ENCODE results near the gene SUMO3.

The SUMO3 gene

GRCh38 chr21:44761011-44761729 is 56.7 kb downstream of the SUMO3 start:
- DNase-seq (ENCODE audit: low read depth in 2 of 2), result no peak

DNA sequence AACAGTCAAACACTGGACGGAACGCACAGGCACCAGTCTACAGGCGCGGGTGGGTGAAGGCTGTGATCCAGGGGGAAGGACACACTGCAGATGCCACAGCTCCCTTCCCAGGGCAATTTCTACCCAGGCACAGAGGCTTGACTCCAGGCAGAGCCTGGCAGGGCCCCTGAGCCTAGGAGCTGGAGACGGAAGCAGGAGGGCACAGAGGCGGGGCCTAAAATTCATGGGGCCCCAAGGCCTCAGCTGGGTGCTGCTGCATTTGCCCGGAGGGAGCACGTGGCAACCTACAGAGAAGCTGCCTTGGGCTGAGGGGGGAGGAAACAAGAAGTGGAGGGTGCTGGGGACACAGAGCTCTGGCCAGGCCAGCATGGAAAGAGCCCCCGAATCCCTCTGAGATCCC is 57.5 kb downstream of the SUMO3 start:
- no peak for DNase-seq (ENCODE audit: low read depth in 2 of 2)

DNA sequence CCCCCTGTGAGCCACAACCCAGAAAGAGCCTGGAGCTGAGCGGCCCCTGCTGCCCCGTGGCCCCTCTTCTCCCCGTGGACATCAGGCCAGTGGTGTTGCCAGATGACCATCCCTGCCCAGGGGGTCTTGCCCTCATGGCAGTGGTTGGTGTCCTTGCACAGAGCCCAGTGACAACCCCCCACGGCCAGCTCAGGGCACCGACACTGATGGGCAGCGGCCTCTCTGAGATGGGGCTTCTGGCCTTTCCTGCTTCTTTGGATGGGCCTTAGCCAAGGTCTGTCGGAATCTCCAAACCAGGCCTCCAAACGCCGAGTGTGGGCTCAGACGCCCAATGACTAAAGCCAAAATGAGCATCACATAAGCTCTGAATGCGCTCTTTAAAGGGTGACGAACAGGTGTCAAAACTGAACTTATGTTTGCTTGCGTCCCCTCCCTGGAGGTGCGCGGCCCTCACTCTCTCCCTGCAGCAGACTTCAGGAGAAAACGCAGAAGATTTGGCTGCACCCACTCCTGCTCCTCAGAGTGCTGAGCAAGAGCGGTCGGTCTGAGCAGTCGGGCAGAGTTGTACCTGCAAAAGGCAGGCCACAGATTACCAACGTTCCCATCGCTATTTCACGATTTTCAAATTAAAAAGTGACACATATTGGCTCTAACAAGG is 58.1 kb downstream of the SUMO3 start:
- no peak for DNase-seq (ENCODE audit: low read depth in 2 of 2)

GRCh38 chr21:44758781-44759627 is 58.9 kb downstream of the SUMO3 start:
- DNase-seq (ENCODE audit: low read depth in 2 of 2), result no peak

DNA sequence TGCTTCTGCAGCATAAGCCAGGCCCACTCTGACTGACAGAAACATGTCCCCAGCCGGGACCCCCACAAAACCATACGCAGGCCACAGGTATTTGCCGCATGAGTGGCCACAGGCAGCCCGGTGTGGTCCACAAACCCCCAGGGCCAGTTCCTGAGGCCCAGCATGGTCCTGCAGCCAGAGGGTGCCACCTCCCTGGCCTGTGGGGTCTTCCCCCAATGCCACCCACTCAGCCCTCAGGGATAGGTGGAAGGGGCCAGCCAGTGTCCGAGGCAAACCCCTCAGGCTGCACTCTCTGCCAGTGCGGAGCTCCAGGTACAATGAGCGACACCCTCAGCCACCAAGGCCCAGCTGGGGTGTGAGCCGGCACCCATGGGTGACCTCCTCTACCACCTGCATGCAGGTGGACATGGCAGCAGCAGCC is 59.7 kb downstream of the SUMO3 start:
- no peak for DNase-seq (ENCODE audit: low read depth in 2 of 2)

- DNase-seq (ENCODE audit: low read depth in 2 of 2), result no peak
Measured at GRCh38 chr21:44757731-44758130, 60.1 kb downstream of the SUMO3 start.

- no peak for DNase-seq (ENCODE audit: low read depth in 2 of 2)
Measured at GRCh38 chr21:44756423-44757185, 61.3 kb downstream of the SUMO3 start.
